ENCODE measurements around the gene LST1.

The LST1 gene

GRCh38 chr6:31621320-31621939 lies 35.4 kb downstream of the LST1 start:
- DNase-seq, result no peak

- DNase-seq, result no peak
Observed at GRCh38 chr6:31621991-31622390, 35.9 kb downstream of the LST1 start.

DNA sequence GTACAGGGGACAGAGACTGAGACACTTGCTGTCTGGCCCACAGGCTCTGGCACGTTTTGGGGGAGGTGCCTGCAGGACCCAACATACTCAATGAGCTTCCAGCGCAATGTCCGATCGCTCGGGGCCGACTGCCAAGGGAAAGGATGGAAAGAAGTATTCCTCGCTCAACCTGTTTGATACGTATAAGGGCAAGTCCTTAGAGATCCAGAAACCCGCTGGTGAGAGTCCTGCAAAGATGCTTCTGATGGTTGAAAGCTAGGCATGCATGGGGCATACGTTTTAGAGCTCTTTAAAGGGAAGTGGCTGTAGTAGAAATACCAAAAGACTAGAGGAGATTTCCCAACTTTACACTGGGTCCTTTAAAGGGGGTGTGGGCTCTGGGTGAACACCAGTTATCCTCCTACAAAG lies 36.6 kb downstream of the LST1 start:
- DNase-seq, result no peak

- DNase-seq, result no peak
Observed at GRCh38 chr6:31624070-31624469, 38.0 kb downstream of the LST1 start.

DNA sequence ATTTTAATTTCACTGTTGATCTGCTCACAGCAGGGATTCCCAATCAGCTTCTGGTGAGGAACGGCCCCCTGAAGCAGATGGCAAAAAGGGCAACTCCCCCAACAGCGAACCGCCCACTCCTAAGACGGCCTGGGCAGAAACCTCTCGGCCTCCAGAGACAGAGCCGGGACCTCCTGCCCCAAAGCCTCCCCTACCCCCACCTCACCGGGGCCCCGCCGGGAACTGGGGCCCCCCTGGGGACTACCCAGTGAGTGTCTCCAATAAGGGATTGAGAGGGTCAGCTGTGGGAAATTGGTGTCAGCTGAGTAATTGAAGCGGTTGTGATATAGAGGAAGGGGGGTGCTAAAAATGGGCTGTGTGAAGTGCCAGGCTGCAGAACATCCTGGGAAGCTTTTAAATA lies 40.9 kb downstream of the LST1 start:
- DNase-seq, result no peak

GRCh38 chr6:31627690-31628287 lies 41.7 kb downstream of the LST1 start:
- DNase-seq, result no peak

- no peak for DNase-seq
Observed at GRCh38 chr6:31629014-31629413, 42.9 kb downstream of the LST1 start.

DNA sequence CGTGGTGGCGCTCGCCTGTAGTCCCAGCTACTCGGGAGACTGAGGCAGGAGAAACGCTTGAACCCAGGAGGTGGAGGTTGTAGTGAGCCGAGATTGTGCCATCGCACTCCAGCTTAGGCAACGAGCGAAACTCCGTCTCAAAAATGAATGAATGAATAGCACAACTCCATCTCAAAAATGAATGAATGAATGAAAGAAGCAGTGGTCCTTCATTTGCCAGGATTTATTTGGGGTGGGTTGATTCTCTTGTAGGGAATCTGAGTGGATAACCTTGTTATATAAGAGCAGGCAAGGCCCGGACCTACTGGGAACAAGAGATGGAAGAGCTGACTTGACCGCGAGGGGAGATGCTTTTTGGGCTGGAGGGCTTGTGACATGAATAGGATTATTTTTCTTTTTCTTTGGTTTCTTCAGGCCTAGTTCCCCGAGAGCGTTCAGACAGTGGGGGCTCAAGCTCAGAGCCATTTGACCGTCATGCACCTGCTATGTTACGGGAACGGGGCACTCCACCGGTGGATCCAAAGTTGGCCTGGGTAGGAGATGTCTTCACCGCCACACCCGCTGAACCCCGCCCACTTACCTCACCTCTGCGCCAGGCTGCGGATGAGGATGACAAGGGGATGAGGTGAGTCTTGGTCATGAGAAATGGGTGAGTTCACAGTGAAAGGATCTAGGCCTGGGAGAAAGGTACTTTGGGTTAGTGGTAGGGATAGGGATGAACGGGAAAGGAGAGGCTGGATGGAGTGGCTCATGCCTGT lies 44.3 kb downstream of the LST1 start:
- no peak for DNase-seq

- DNase-seq, result no peak
Observed at GRCh38 chr6:31631209-31631608, 45.1 kb downstream of the LST1 start.

GRCh38 chr6:31631681-31632278 lies 45.7 kb downstream of the LST1 start:
- no peak for DNase-seq

DNA sequence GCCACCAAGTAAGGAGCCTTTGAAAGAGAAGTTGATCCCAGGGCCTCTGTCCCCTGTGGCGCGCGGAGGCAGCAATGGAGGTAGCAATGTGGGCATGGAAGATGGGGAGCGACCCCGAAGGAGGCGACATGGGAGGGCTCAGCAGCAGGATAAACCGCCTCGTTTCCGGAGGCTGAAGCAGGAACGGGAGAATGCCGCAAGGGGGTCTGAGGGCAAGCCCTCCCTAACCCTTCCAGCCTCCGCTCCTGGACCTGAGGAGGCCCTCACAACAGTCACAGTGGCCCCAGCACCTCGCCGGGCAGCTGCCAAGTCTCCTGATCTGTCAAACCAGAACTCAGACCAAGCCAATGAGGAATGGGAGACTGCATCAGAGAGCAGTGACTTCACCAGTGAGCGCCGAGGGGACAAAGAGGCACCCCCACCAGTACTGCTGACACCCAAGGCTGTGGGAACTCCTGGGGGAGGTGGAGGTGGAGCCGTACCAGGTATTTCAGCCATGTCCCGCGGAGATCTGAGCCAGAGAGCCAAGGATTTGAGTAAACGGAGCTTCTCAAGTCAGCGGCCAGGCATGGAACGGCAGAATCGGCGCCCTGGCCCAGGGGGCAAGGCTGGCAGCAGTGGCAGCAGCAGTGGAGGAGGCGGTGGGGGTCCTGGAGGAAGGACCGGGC lies 46.3 kb downstream of the LST1 start:
- no peak for DNase-seq

DNA sequence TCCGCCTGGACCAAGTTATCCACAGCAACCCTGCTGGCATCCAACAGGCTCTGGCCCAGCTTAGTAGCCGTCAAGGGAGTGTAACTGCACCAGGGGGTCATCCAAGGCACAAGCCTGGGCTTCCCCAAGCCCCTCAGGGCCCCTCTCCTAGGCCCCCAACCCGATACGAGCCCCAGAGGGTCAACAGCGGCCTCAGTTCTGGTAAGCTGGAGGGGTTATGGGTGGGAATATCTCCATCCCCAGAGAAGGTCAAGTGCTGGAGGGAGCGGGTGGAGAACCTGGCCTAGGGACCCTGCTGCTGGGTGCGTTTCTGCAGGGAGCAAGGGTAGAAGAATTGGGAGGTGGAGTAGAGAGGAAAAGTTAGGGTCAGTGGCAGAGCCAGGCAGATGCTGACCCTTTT lies 47.4 kb downstream of the LST1 start:
- no peak for DNase-seq

GRCh38 chr6:31634131-31634530 lies 48.1 kb downstream of the LST1 start:
- DNase-seq, result no peak

- DNase-seq, result no peak
Observed at GRCh38 chr6:31634969-31635575, 49.0 kb downstream of the LST1 start.

DNA sequence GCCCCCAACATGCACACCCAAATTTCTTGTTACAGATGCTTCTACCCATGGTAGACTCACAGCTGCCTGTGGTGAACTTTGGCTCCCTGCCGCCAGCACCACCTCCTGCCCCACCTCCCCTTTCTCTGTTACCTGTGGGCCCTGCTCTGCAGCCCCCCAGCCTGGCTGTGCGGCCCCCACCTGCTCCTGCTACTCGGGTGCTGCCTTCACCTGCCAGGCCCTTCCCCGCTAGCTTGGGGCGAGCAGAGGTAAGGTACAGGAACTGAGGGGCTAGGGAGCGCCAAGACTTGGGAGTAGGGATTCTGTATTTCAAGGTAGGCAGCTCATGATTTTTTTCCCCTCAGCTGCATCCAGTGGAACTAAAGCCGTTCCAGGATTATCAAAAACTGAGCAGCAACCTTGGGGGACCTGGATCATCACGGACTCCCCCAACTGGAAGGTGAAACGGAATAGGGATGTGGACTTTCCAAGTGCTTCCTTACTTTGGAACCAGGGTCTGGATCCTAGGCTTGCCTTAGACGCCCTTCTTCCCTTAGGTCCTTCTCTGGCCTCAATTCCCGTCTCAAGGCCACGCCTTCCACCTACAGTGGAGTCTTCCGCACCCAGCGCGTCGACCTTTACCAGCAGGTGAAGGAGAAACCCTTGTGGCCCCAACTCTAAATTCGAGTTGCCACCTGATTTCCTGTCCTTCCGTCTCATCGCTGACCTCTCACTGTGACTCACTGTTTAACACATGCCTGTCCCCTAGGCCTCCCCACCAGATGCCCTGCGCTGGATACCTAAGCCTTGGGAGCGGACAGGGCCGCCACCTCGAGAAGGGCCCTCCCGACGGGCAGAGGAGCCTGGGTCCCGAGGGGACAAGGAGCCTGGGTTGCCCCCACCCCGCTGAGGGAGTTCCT lies 50.9 kb downstream of the LST1 start:
- DNase-seq, result no peak
